Activated CD4-positive, CD25-positive, alpha-beta regulatory T cell treated with anti-CD3 and anti-CD28 coated beads, Interleukin-2, amount 50 U/mL, for 16 hours (primary cell): ENCODE results near the gene CYB561D2.
A peak's percentile ranks its signal among the peaks of the same experiment; 100 is the strongest.

Experiments
- DNase-seq: peaks from one replicate; pipeline ENCODE4 v3.0.0-alpha.2; 2020; ENCODE audit warnings: low read depth, low spot score

Gene CYB561D2

GRCh38 chr3:50365080-50365841 is 14.6 kb downstream of the CYB561D2 start:
- peak; percentile 86 for DNase-seq

- no peak for DNase-seq
These were observed 15.2 kb downstream of the CYB561D2 start for GRCh38 chr3:50365842-50366220.

GRCh38 chr3:50369012-50369670 is 18.5 kb downstream of the CYB561D2 start:
- no peak for DNase-seq

GRCh38 chr3:50370594-50370993 is 19.9 kb downstream of the CYB561D2 start:
- DNase-seq, result no peak

GRCh38 chr3:50371133-50371685 is 20.5 kb downstream of the CYB561D2 start:
- no peak for DNase-seq

- DNase-seq, result no peak
These were observed 21.7 kb downstream of the CYB561D2 start for GRCh38 chr3:50372349-50372748.

GRCh38 chr3:50373146-50374051 is 22.7 kb downstream of the CYB561D2 start:
- DNase-seq, result no peak

- no peak for DNase-seq
These were observed 23.9 kb downstream of the CYB561D2 start for GRCh38 chr3:50374363-50375257.

GRCh38 chr3:50375258-50375931 is 24.7 kb downstream of the CYB561D2 start:
- DNase-seq, result no peak

GRCh38 chr3:50378024-50378423 is 27.4 kb downstream of the CYB561D2 start:
- no peak for DNase-seq

- DNase-seq, result no peak
These were observed 28.1 kb downstream of the CYB561D2 start for GRCh38 chr3:50378757-50379156.

- DNase-seq, result no peak
These were observed 29.9 kb downstream of the CYB561D2 start for GRCh38 chr3:50380405-50381085.

- DNase-seq, result no peak
These were observed 30.7 kb downstream of the CYB561D2 start for GRCh38 chr3:50381383-50381782.

GRCh38 chr3:50382722-50383121 is 32.1 kb downstream of the CYB561D2 start:
- no peak for DNase-seq

- DNase-seq, result no peak
These were observed 33.1 kb downstream of the CYB561D2 start for GRCh38 chr3:50383750-50384149.

- DNase-seq, result no peak
These were observed 35.1 kb downstream of the CYB561D2 start for GRCh38 chr3:50385754-50386153.

GRCh38 chr3:50388016-50388719 is 37.5 kb downstream of the CYB561D2 start:
- no peak for DNase-seq

GRCh38 chr3:50388720-50389413 is 38.2 kb downstream of the CYB561D2 start:
- no peak for DNase-seq

GRCh38 chr3:50389414-50389767 is 38.7 kb downstream of the CYB561D2 start:
- DNase-seq, result no peak
